Bronchial epithelial cell (primary cell): ENCODE data around the gene HCN4. TPM values are rescaled to one million over a fixed set of nuclear protein-coding genes. Genes with fewer than 3 reads are reported as not detected.
A peak's percentile ranks its signal among the peaks of the same experiment; 100 is the strongest.

Experiments used
- DNase-seq: peaks from one replicate; pipeline ENCODE4 v3.0.0-alpha.2; 2010; ENCODE audit warnings: low read depth
- FAIRE-seq: peaks from 2 replicates; lab custom pipeline; 2011; peaks lifted over from hg19 to GRCh38; lab: Jason Lieb, UNC
- H3K27me3 ChIP-seq: 2 replicates; pipeline ENCODE4 v1.5.1; 2011; ENCODE audit warnings: low read length; ENCODE audit not compliant: control insufficient read depth, insufficient read depth
- H3K36me3 ChIP-seq: 2 replicates; pipeline ENCODE4 v1.5.1; 2011; ENCODE audit warnings: low read length; ENCODE audit not compliant: control insufficient read depth, insufficient read depth
- H3K4me3 ChIP-seq: 2 replicates; pipeline ENCODE4 v1.5.1; 2011; ENCODE audit warnings: mild to moderate bottlenecking, low read depth, low read length, control low read depth
- CTCF ChIP-seq: IDR thresholded peaks from 2 replicates; pipeline ENCODE4 v1.5.1; 2011; ENCODE audit warnings: mild to moderate bottlenecking, moderate library complexity, low read length, control low read depth, inconsistent platforms; ENCODE audit not compliant: insufficient read depth, severe bottlenecking
- total RNA-seq: library from RNA; depleted of rRNA; stranded (reverse); fragments of >200 nt; gene quantifications from 2 replicates; pipeline ENCODE4 v1.2.1, GENCODE V29; 2014

The HCN4 gene
- total RNA-seq, 1 donor from 2014 or later = not detected

GRCh38 chr15:73323374-73323955 lies 45.3 kb downstream of the HCN4 start:
- no peak for DNase-seq
- no peak for TF ChIP-seq CTCF
- H3K27me3 ChIP-seq = peaks cover 6% of the 10 kb centered on the region
- H3K4me3 ChIP-seq = no peak overlapping the region
- no peak for FAIRE-seq
- H3K36me3 ChIP-seq = no peaks in the 10 kb centered on the region

- no peak for FAIRE-seq
- H3K4me3 ChIP-seq = no peak overlapping the region
- H3K36me3 ChIP-seq = no peaks in the 10 kb centered on the region
- no peak for DNase-seq
- TF ChIP-seq CTCF = no peak
- peaks cover 7% of the 10 kb centered on the region for H3K27me3 ChIP-seq
Measured at GRCh38 chr15:73322665-73323373, 45.9 kb downstream of the HCN4 start.

- H3K27me3 ChIP-seq = peaks cover 7% of the 10 kb centered on the region
- no peak for TF ChIP-seq CTCF
- DNase-seq (no peak), FAIRE-seq (no peak)
- no peaks in the 10 kb centered on the region for H3K36me3 ChIP-seq
- no peak overlapping the region for H3K4me3 ChIP-seq
Measured at GRCh38 chr15:73321496-73322450, 47.0 kb downstream of the HCN4 start.

- FAIRE-seq = no peak
- DNase-seq = no peak
- peaks cover 5% of the 10 kb centered on the region for H3K27me3 ChIP-seq
- H3K4me3 ChIP-seq = no peak overlapping the region
- H3K36me3 ChIP-seq = no peaks in the 10 kb centered on the region
- TF ChIP-seq CTCF = no peak
Measured at GRCh38 chr15:73320619-73321180, 48.1 kb downstream of the HCN4 start.

GRCh38 chr15:73319460-73320245 lies 49.1 kb downstream of the HCN4 start:
- Histone ChIP-seq H3K27me3 (peaks cover 5% of the 10 kb centered on the region), H3K4me3 (no peak overlapping the region), H3K36me3 (no peaks in the 10 kb centered on the region)
- no peak for TF ChIP-seq CTCF
- DNase-seq = no peak
- FAIRE-seq = peak; percentile 92
